Measurements from ENCODE around the gene ATP2B3.

- TF ChIP-seq POLR2A (IDR thresholded peaks at IDR 0.05) (no peak), CTCF (IDR thresholded peaks at IDR 0.05) (no peak)
Observed at GRCh38 chrX:153475271-153475670, 42.2 kb upstream of the ATP2B3 start.
